Stimulated activated CD4-positive, alpha-beta T cell treated with anti-CD3 and anti-CD28 coated beads, Interleukin-2, amount 100 ng/mL, for 24 hours (primary cell): ENCODE results near the gene MRPL36.
"Not testable (repeated sequence)": the region's sequence is repeated elsewhere in the genome, so short reads cannot be mapped to it uniquely, and the experiment has no call there.

ENCODE experiments used
- DNase-seq, 2 donors: peaks; one replicate each; pipeline ENCODE4 v3.0.0-alpha.2; 2020

MRPL36 gene

GRCh38 chr5:1799602-1800471 is at the start of gene MRPL36:
Gene MRPL36, minus strand, starts transcription at chr5:1799837. Its CDS starts 902 bp downstream, at chr5:1798935.
- DNase-seq: peak; percentile 95

- no peak for DNase-seq
Measured at GRCh38 chr5:1847611-1848010, 48.0 kb upstream of the MRPL36 start.

- no peak for DNase-seq
Measured at GRCh38 chr5:1847056-1847455, 47.4 kb upstream of the MRPL36 start.

- DNase-seq: no peak
Measured at GRCh38 chr5:1846583-1846982, 46.9 kb upstream of the MRPL36 start.

- DNase-seq: no peak
Measured at GRCh38 chr5:1845696-1846095, 46.1 kb upstream of the MRPL36 start.

GRCh38 chr5:1844708-1845436 is 45.2 kb upstream of the MRPL36 start:
- DNase-seq: no peak

- not testable (repeated sequence) for DNase-seq
Measured at GRCh38 chr5:1843761-1844160, 44.1 kb upstream of the MRPL36 start.

- no peak for DNase-seq
Measured at GRCh38 chr5:1842004-1842819, 42.6 kb upstream of the MRPL36 start.

GRCh38 chr5:1840741-1841521 is 41.3 kb upstream of the MRPL36 start:
- no peak for DNase-seq

- DNase-seq: no peak
Measured at GRCh38 chr5:1840071-1840547, 40.5 kb upstream of the MRPL36 start.

- no peak for DNase-seq
Measured at GRCh38 chr5:1838013-1838412, 38.4 kb upstream of the MRPL36 start.

GRCh38 chr5:1836891-1837880 is 37.5 kb upstream of the MRPL36 start:
- no peak for DNase-seq

GRCh38 chr5:1836176-1836890 is 36.7 kb upstream of the MRPL36 start:
- DNase-seq: no peak

- DNase-seq: no peak
Measured at GRCh38 chr5:1835431-1835830, 35.8 kb upstream of the MRPL36 start.

GRCh38 chr5:1834721-1835429 is 35.2 kb upstream of the MRPL36 start:
- no peak for DNase-seq

GRCh38 chr5:1834022-1834551 is 34.5 kb upstream of the MRPL36 start:
- DNase-seq: no peak

GRCh38 chr5:1833264-1834021 is 33.8 kb upstream of the MRPL36 start:
- no peak for DNase-seq

GRCh38 chr5:1832511-1833250 is 33.0 kb upstream of the MRPL36 start:
- DNase-seq: no peak
